Liver (tissue), 9 donors: ENCODE results near the gene GPR87. TPM values are rescaled to one million over a fixed set of nuclear protein-coding genes. Genes with fewer than 3 reads are reported as not detected.

Experiments
- DNase-seq: peaks from one replicate; pipeline ENCODE4 v3.0.0-alpha.2; 2017; ENCODE audit warnings: low spot score
- H3K27ac ChIP-seq, 2 donors: one replicate each; pipeline ENCODE4 v1.7.0; 2013; ENCODE audit warnings: inconsistent platforms in 2 of 2, low read length in 2 of 2, control low read depth in 1 of 2, low read depth in 1 of 2, mild to moderate bottlenecking in 1 of 2
- H3K27me3 ChIP-seq, 4 donors: one replicate each; pipeline versions ENCODE4 v1.6.1 to v1.7.0; 2013; ENCODE audit warnings: low read length in 3 of 4, inconsistent platforms in 1 of 4, mild to moderate bottlenecking in 1 of 4, moderate library complexity in 1 of 4; ENCODE audit not compliant: control insufficient read depth in 4 of 4, insufficient read depth in 4 of 4
- H3K36me3 ChIP-seq, 4 donors: one replicate each; pipeline versions ENCODE4 v1.6.1 to v1.7.0; 2013; ENCODE audit warnings: low read length in 3 of 4, mild to moderate bottlenecking in 3 of 4, low read depth in 1 of 4, moderate library complexity in 1 of 4; ENCODE audit not compliant: control insufficient read depth in 4 of 4, insufficient read depth in 3 of 4
- H3K4me1 ChIP-seq, 4 donors: one replicate each; pipeline versions ENCODE4 v1.6.1 to v1.7.0; 2013; ENCODE audit warnings: low read length in 3 of 4, mild to moderate bottlenecking in 3 of 4, moderate library complexity in 1 of 4; ENCODE audit not compliant: control insufficient read depth in 4 of 4, insufficient read depth in 4 of 4
- H3K4me3 ChIP-seq, 3 donors: one replicate each; pipeline versions ENCODE4 v1.6.1 to v1.7.0; 2013; ENCODE audit warnings: low read length in 3 of 3, control low read depth in 1 of 3, low read depth in 1 of 3, mild to moderate bottlenecking in 1 of 3
- H3K9ac ChIP-seq, 2 donors: one replicate each; pipeline ENCODE4 v1.7.0; 2013; ENCODE audit warnings: low read length in 2 of 2, mild to moderate bottlenecking in 2 of 2, moderate library complexity in 2 of 2, control low read depth in 1 of 2, low read depth in 1 of 2
- H3K9me3 ChIP-seq, 4 donors: one replicate each; pipeline versions ENCODE4 v1.6.1 to v1.7.0; 2013; ENCODE audit warnings: low read length in 3 of 4; ENCODE audit not compliant: control insufficient read depth in 4 of 4
- ATF3 ChIP-seq: IDR thresholded peaks from 2 replicates; pipeline ENCODE4 v1.6.1; 2016; ENCODE audit warnings: antibody characterized with exemption
- FOXA1 ChIP-seq: IDR thresholded peaks from 2 replicates; pipeline ENCODE4 v1.6.1; 2016; ENCODE audit warnings: antibody characterized with exemption
- FOXA2 ChIP-seq: IDR thresholded peaks from 2 replicates; pipeline ENCODE4 v1.6.1; 2016; ENCODE audit warnings: antibody characterized with exemption
- HNF4A ChIP-seq, 2 donors: conservative IDR thresholded peaks; 2 replicates each; pipeline ENCODE4 v1.6.1; 2016; ENCODE audit warnings: antibody characterized with exemption in 2 of 2, mild to moderate bottlenecking in 2 of 2
- HNF4G ChIP-seq: IDR thresholded peaks from 2 replicates; pipeline ENCODE4 v1.6.1; 2016; ENCODE audit warnings: antibody characterized with exemption
- JUND ChIP-seq, 2 donors: IDR thresholded peaks; 2 replicates each; pipeline ENCODE4 v1.6.1; 2016; ENCODE audit warnings: antibody characterized with exemption in 2 of 2
- MAX ChIP-seq: IDR thresholded peaks from 2 replicates; pipeline ENCODE4 v1.6.1; 2016; ENCODE audit warnings: antibody characterized with exemption
- NR2F2 ChIP-seq: IDR thresholded peaks from 2 replicates; pipeline ENCODE4 v1.6.1; 2016; ENCODE audit warnings: antibody characterized with exemption
- RAD21 ChIP-seq, 2 donors: IDR thresholded peaks; 2 replicates each; pipeline ENCODE4 v1.6.1; 2016; ENCODE audit warnings: antibody characterized with exemption in 2 of 2, mild to moderate bottlenecking in 2 of 2
- REST ChIP-seq: IDR thresholded peaks from 2 replicates; pipeline ENCODE4 v1.6.1; 2016; ENCODE audit warnings: antibody characterized with exemption, mild to moderate bottlenecking
- RXRA ChIP-seq, 2 donors: IDR thresholded peaks; 2 replicates each; pipeline ENCODE4 v1.6.1; 2017 to 2018; ENCODE audit warnings: antibody characterized with exemption in 2 of 2, mild to moderate bottlenecking in 1 of 2
- SP1 ChIP-seq: IDR thresholded peaks from 2 replicates; pipeline ENCODE4 v1.6.1; 2018; ENCODE audit warnings: antibody characterized with exemption, mild to moderate bottlenecking
- TAF1 ChIP-seq: conservative IDR thresholded peaks from 2 replicates; pipeline ENCODE4 v1.6.1; 2016; ENCODE audit warnings: antibody characterized with exemption, mild to moderate bottlenecking
- YY1 ChIP-seq: IDR thresholded peaks from 2 replicates; pipeline ENCODE4 v1.6.1; 2016; ENCODE audit warnings: antibody characterized with exemption, mild to moderate bottlenecking
- ZBTB33 ChIP-seq: IDR thresholded peaks from 2 replicates; pipeline ENCODE4 v1.6.1; 2016; ENCODE audit warnings: antibody characterized with exemption
- WGBS: extraction: QIAGEN DNeasy Blood & Tissue Kit; methylation state at CpG from one replicate; pipeline ENCODE4 v1.1.7; 2013; 5-methylcytosine and 5-hydroxymethylcytosine counted together
- polyA plus RNA-seq, 2 donors: library from polyadenylated mRNA; stranded (reverse) in 1 of 2; unstranded in 1 of 2; fragments of 200-250 nt in 1 of 2; fragments of >200 nt in 1 of 2; fragmentation: Nextera tagmentation in 1 of 2; extraction: Ambion mirVana in 1 of 2; gene quantifications; one replicate each; pipeline versions ENCODE4 v1.2.1 to v1.2.3, GENCODE V29; 2013 to 2015
- total RNA-seq, 2 donors: library from RNA; depleted of rRNA; stranded (reverse); fragments of >200 nt; gene quantifications; one replicate each; pipeline ENCODE4 v1.2.3, GENCODE V29; 2014
- donor health status: healthy.
- donor health status: healthy.
- donor health status: healthy.
- donor health status: healthy.
- donor health status: healthy.

GPR87 gene
- total and polyA plus RNA-seq, 4 donors: not detected

GRCh38 chr3:151305775-151306151, 10.9 kb downstream of the GPR87 start:
- Histone ChIP-seq H3K9me3 (no peaks in the 10 kb centered on the region), H3K36me3 (no peaks in the 10 kb centered on the region), H3K4me3 (no peak overlapping the region), H3K27me3 (no peaks in the 10 kb centered on the region), H3K9ac (no peak overlapping the region), H3K4me1 (no peaks in the 10 kb centered on the region), H3K27ac (no peak overlapping the region)
- WGBS: 92% methylated on average over 4 of the region's 4 CpGs
- DNase-seq: no peak
- TF ChIP-seq REST (no peak), SP1 (no peak), RAD21 (IDR thresholded peaks at IDR 0.05) (no peak), ATF3 (no peak), JUND (IDR thresholded peaks at IDR 0.05) (no peak), MAX (no peak), YY1 (no peak)

- Histone ChIP-seq H3K4me1 (no peaks in the 10 kb centered on the region), H3K9me3 (no peaks in the 10 kb centered on the region), H3K27me3 (no peaks in the 10 kb centered on the region), H3K27ac (no peak overlapping the region), H3K9ac (no peak overlapping the region), H3K36me3 (no peaks in the 10 kb centered on the region), H3K4me3 (no peak overlapping the region)
- no peak for DNase-seq
- TF ChIP-seq FOXA1 (no peak), RAD21 (IDR thresholded peaks at IDR 0.05) (peak in 1 of 2 donors; percentile 38), SP1 (peak; percentile 26), NR2F2 (no peak)
- WGBS: 72% methylated on average over 7 of the region's 7 CpGs
Observed at GRCh38 chr3:151305060-151305774, 11.4 kb downstream of the GPR87 start.

- no peak overlapping the region for H3K4me3 ChIP-seq
- H3K4me1 ChIP-seq: no peaks in the 10 kb centered on the region
- H3K27ac ChIP-seq: no peak overlapping the region
- no peak overlapping the region for H3K9ac ChIP-seq
- TF ChIP-seq RXRA (IDR thresholded peaks at IDR 0.05) (no peak), FOXA2 (no peak), ATF3 (no peak), HNF4A (conservative IDR thresholded peaks at IDR 0.05) (no peak), YY1 (no peak), NR2F2 (no peak), RAD21 (IDR thresholded peaks at IDR 0.05) (no peak), TAF1 (no peak), HNF4G (no peak), ZBTB33 (no peak)
- H3K36me3 ChIP-seq: no peaks in the 10 kb centered on the region
- WGBS: 67% methylated on average over 2 of the region's 2 CpGs
- no peaks in the 10 kb centered on the region for H3K9me3 ChIP-seq
- peaks cover 0 to 2% (median 0%) of the 10 kb centered on the region in 4 donors for H3K27me3 ChIP-seq
- DNase-seq: no peak
Observed at GRCh38 chr3:151303751-151304150, 12.9 kb downstream of the GPR87 start.
